Effector memory CD4-positive, alpha-beta T cell (primary cell): ENCODE data around the gene ZNF471.

ENCODE experiments used
- DNase-seq, 3 donors: peaks; one replicate each; pipeline ENCODE4 v3.0.0-alpha.2; 2020
- H3K27ac ChIP-seq: 2 replicates; pipeline ENCODE4 v1.7.0; 2013; ENCODE audit warnings: mild to moderate bottlenecking, low read length, moderate library complexity; ENCODE audit not compliant: insufficient read depth, poor library complexity, severe bottlenecking
- H3K27me3 ChIP-seq: replicated peaks from 2 replicates; pipeline ENCODE4 v1.7.0; 2013; ENCODE audit warnings: mild to moderate bottlenecking, low read length; ENCODE audit not compliant: insufficient read depth, control insufficient read depth, poor library complexity, severe bottlenecking
- H3K36me3 ChIP-seq: 2 replicates; pipeline ENCODE4 v1.7.0; 2013; ENCODE audit warnings: mild to moderate bottlenecking, low read length, moderate library complexity; ENCODE audit not compliant: control insufficient read depth, insufficient read depth
- H3K4me1 ChIP-seq: 2 replicates; pipeline ENCODE4 v1.7.0; 2013; ENCODE audit warnings: low read length, mild to moderate bottlenecking; ENCODE audit not compliant: control insufficient read depth, insufficient read depth, poor library complexity, severe bottlenecking
- H3K4me3 ChIP-seq: 2 replicates; pipeline ENCODE4 v1.7.0; 2013; ENCODE audit warnings: low read length, low read depth, mild to moderate bottlenecking; ENCODE audit not compliant: insufficient read depth, poor library complexity, severe bottlenecking
- H3K9me3 ChIP-seq: 2 replicates; pipeline ENCODE4 v1.7.0; 2013; ENCODE audit warnings: mild to moderate bottlenecking, low read length, moderate library complexity; ENCODE audit not compliant: control insufficient read depth

The ZNF471 gene

GRCh38 chr19:56572589-56572988 lies 64.9 kb downstream of the ZNF471 start:
- Histone ChIP-seq H3K9me3 (peaks cover 55% of the 10 kb centered on the region), H3K27me3 (no peaks in the 10 kb centered on the region), H3K4me1 (peaks cover 5% of the 10 kb centered on the region), H3K4me3 (no peak overlapping the region), H3K36me3 (peaks cover 34% of the 10 kb centered on the region), H3K27ac (no peak overlapping the region)
- no peak for DNase-seq

DNA sequence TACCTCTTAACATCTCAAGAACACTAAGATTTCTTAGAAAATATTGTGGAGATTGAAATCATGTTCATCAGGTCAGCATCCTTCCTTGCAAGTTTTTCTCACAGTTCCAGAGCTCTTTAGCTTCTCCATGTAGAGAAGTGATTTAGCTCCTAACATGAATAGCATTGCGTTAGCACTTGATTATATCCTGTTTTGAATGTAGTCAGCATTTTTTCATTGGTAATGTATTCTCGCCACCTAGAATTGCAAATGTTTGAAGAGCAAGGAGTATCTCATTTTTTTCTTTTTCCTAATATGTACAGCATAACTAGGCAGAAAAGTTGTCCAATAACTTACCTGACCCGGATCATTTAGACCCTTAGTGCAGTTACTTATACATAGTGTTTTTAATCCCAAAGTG lies 66.3 kb downstream of the ZNF471 start:
- Histone ChIP-seq H3K9me3 (peaks cover 65% of the 10 kb centered on the region), H3K27ac (no peak overlapping the region), H3K36me3 (peaks cover 34% of the 10 kb centered on the region), H3K4me3 (no peak overlapping the region), H3K4me1 (no peaks in the 10 kb centered on the region), H3K27me3 (no peaks in the 10 kb centered on the region)
- DNase-seq, result no peak

- no peak for DNase-seq
- H3K27me3 ChIP-seq, result no peaks in the 10 kb centered on the region
- H3K4me1 ChIP-seq, result no peaks in the 10 kb centered on the region
- peaks cover 17% of the 10 kb centered on the region for H3K36me3 ChIP-seq
- H3K9me3 ChIP-seq, result peaks cover 86% of the 10 kb centered on the region
- no peak overlapping the region for H3K4me3 ChIP-seq
- no peak overlapping the region for H3K27ac ChIP-seq
These were observed 70.3 kb downstream of the ZNF471 start for GRCh38 chr19:56577719-56578602.
